Epithelial cell of prostate (primary cell): ENCODE measurements around the gene ATF2.

Source experiments
- DNase-seq: peaks from one replicate; pipeline ENCODE4 v3.0.0-alpha.2; 2011; ENCODE audit warnings: low read depth, low spot score
- H3K27ac ChIP-seq: fragments of 450-650 bp; 2 replicates; pipeline ENCODE4 v1.5.1; 2017; ENCODE audit warnings: mild to moderate bottlenecking

The ATF2 gene

GRCh38 chr2:175030380-175031271 lies 137.4 kb downstream of the ATF2 start:
- H3K27ac ChIP-seq = no peak overlapping the region
- DNase-seq = no peak

- DNase-seq = no peak
- H3K27ac ChIP-seq = no peak overlapping the region
These were observed 140.2 kb downstream of the ATF2 start for GRCh38 chr2:175027755-175028154.

- no peak overlapping the region for H3K27ac ChIP-seq
- DNase-seq = no peak
These were observed 141.6 kb downstream of the ATF2 start for GRCh38 chr2:175026385-175026784.

DNA sequence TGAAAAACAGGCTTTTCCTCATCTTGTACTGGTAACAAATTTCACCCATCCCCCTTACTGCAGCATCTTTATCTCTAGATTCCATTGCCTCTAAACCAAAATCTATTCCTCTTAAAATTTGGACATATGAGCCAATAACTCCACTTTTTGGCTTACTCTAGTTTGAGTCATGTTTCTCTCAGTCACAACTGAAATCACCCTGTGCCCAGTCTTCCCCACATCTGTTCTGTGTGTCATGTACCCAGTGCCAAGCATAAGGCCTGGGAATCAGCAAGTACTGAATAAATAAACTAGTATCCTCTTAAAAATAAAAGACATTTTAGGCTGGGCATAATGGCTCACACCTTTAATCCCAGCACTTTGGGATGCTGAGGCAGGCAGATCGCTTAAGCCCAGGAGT lies 142.1 kb downstream of the ATF2 start:
- no peak overlapping the region for H3K27ac ChIP-seq
- no peak for DNase-seq

- no peak overlapping the region for H3K27ac ChIP-seq
- no peak for DNase-seq
These were observed 142.8 kb downstream of the ATF2 start for GRCh38 chr2:175025233-175025632.

DNA sequence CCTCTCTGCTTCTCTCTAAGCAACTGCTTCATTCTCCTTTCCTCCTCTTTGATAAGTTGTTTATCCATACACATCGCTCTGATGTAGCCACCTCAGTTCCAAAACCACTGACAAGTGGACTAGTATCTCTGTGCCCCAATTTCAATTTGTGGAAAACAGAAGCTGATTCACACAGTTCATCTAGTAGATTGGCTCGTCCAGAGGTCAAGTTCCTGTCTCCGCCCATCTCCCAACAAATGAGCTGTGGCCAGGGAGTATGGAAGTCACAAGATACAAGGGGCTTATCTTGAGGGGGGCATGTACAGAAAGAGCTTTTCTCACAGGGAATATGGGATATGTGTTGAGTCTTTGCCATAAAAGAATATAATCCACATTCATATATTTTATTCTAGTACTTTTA lies 145.1 kb downstream of the ATF2 start:
- H3K27ac ChIP-seq = no peak overlapping the region
- no peak for DNase-seq
